Hippocampal formation (tissue), 2 donors: ENCODE data around the gene MRPS7.
A peak's percentile ranks its signal among the peaks of the same experiment; 100 is the strongest.
"Not testable (repeated sequence)": the region's sequence is repeated elsewhere in the genome, so short reads cannot be mapped to it uniquely, and the experiment has no call there.

Experiments used
- DNase-seq, 2 donors: peaks; one replicate each; lab custom pipeline; 2025; lab: John Stamatoyannopoulos, UW

The MRPS7 gene

DNA sequence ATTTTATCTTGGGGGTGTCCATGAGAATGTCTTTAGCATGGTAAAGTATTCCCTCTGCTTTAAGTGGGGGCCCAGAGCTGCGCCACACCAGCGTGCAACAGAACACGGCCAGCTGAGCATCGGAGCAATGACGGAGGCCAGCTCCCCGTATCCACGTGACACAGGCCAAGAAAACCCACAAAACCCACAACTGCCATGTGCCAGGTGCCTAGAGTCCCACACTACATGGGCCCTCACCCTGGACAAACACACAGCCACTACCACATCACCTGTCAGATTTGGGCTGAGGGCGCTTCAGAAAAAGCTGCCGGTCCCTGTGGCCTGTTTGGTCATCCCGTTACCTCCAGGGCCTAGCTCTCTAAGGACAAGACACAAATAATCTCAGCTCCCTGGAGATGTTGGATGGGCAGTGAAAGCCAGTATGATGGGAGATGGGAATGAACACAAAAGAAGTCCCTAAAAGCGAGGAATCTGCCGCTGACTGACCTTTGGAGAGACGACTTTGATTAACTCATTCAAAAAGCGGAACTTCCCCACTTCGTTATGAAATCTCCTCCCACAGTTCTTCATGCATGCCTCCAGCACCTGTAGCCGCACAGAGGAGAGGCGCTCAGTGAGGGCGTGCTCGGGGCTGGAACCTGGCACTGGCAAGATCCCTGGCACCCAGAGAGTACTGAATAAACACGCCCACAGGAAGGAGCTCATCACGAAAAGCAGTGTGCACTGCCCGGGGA, 17.4 kb upstream of the MRPS7 start:
- DNase-seq, result no peak

DNA sequence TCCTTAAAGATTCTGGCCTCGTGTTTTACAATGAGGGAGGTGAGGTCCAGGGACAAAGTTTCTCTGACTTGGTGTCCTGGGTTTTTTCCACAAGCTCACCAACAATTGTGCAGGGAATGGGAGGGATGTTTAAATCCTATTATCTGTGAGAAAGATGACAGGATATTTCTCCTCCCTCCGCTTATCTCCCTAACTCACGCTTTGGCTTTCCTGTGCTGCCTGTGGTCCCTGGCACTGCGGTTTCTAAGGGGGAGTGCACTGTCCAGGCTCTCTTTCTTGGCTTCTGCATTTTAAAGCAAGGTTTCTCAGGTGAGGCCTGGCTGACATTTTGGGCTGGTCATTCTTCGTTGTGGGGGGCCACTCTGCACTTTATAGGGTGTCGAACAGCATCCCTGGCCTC, 16.7 kb upstream of the MRPS7 start:
- no peak for DNase-seq

DNA sequence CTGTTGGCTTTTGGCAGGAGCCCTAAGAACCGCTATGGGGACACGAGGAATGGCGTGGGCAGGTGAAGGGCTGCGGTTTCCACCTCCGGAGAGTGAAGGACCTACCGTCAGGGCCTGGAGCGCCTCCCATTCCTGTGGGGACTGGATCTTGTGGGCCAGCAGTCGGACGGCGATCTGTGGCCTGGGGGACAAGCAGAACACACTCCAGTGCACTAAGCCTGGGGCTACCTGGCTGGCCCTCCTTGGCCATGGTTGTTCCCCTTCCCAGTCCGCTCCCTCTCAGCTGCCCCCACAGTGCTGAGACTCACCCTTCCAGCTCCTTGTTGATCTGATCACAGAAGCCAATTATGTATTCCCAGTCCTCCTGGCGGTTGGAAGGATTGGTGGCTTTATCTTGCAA, 15.3 kb upstream of the MRPS7 start:
- DNase-seq, result no peak

DNA sequence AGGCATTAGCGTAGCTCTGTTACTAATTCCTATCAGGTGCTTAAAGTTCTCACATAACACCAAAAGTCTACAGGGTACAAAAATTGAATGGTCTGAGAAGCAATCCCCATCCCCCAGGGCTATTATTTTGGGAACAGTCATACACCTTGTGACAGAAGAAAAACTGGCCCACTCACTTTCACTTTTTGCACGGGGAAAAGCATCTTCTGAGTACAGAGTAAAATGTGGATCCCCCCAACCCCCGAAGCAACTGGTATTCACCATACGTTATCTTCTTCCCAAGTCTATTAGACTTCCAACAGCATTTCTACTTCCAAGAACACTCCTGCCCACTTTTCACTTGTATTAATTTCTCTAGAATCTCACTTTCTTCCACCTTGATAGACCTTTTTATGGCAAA, 12.1 kb upstream of the MRPS7 start:
- DNase-seq, result no peak

DNA sequence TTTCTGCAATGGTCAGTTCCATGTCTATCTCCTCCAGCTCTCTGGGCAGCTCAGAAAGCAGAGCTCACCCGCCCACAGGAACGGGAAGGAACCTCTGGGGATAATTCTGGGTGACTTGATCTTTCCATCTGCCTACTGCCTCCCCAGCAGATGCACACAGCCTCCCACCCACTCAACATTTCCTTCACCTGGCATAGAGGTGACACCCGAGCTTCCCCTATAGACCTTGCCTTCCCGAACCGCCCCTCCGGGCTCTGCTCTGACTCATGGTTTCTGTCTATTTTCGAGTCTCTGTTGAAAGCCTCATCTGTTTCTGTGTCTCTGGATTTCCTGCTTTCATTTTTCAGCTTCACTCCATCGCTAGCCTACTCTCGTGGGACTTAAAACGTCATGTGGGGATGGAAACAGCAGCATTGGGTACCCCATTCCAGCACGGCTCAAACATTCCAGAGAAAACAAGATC, 11.6 kb upstream of the MRPS7 start:
- no peak for DNase-seq

DNA sequence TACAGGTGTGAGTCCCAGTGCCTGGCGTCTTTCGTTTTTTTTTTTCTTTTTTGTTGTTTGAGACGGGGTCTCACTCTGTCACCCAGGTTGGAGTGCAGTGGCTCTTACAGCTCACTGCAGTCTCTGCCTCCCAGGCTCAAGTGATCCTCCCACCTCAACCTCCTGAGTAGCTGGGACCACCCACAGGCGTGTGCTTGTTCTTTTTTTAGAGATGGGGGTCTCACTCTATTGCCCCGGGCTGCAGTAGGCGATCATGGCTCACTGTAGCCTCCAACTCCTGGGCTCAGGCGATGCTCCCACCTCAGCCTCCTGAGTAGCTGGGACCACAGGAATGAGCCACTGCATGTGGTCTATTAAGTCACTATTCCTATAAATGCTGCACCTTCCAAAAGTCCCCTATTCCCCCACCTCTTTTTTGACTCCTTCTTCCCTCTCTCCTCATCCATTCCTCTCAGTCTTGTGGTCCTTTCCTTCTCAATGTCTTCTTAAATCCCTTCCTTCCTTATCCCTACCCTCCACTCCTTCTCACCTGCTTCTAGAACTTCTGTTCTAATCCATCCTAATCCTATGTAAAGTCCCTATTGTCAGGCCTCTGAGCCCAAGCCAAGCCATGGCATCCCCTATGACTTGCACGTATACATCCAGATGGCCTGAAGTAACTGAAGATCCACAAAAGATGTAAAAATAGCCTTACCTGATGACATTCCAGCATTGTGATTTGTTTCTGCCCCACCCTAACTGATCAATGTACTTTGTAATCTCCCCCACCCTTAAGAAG, 9.5 kb upstream of the MRPS7 start:
- DNase-seq, result no peak

DNA sequence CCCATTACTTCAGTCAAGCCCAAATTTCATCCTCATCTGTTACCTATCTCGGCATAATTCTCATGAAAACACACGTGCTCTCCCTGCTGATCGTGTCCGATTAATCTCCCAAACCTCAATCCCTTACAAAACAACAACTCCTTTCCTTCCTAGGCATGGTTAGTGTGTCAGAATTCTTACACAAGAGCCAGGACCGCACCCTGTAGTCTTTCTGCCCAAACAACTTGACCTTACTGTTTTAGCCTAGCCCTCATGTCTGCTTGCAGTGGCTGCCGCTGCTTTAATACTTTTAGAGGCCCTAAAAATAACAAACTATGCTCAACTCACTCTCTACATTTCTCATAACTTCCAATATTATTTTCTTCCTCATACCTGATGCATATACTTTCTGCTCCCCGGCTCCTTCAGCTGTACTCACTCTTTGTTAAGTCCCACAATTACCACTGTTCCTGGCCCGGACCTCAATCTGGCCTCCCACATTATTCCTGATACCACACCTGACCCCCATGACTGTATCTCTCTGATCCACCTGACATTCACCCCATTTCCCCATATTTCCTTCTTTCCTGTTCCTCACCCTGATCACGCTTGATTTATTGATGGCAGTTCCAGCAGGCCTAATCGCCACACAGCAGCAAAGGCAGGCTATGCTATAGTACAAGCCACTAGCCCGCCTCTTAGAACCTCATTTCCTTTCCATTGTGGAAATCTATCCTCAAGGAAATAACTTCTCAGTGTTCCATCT, 5.6 kb upstream of the MRPS7 start:
- not testable (repeated sequence) for DNase-seq

DNA sequence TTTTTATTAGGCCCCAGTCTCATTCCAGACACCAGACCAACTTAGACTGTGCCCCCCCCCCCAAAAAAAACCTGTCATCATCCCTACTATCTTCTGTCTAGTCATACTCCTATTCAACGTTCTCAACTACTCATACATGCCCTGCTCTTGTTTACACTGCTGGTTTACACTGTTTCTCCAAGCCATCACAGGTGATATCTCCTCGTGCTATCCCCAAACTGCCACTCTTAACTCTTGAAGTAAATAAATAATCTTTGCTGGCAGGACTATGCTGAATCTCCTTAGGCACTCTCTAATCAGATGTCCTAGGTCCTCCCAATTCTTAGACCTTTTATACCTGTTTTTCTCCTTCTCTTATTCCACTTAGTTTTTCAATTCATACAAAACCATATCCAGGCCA, 4.5 kb upstream of the MRPS7 start:
- DNase-seq, result not testable (repeated sequence)

DNA sequence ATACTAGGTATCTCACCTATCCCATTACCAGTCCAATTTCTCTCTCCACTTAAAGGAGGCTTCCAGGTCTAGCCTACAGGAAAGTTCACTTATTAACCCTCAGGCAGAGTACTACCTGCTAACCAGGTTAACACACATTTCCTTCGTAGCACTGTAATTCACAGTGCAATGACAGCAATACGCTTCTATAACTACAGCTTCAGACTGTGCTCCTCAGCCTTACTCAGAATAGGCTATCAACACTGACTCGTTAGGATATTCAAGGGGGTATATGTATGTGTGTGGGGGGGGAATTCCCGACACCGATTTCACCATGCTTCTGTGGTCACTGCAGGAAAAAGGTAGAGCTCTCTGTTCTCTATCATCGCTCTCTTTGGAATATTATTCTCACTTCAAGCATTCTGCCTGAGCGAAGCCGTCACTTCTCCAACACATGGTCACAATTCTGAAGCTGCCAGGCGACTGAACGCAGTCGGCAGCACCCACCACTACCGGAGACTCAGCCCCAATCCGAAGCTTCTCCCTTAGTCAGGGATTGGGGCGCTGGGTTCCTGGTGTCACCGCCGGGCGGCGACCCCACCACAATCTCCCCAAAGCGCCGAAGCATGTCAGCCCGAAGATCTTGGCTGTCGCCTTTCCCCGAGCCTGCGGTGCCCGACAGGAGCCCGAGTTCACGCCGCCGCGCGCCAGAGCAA, 891 bp upstream of the MRPS7 start:
- DNase-seq, result no peak

DNA sequence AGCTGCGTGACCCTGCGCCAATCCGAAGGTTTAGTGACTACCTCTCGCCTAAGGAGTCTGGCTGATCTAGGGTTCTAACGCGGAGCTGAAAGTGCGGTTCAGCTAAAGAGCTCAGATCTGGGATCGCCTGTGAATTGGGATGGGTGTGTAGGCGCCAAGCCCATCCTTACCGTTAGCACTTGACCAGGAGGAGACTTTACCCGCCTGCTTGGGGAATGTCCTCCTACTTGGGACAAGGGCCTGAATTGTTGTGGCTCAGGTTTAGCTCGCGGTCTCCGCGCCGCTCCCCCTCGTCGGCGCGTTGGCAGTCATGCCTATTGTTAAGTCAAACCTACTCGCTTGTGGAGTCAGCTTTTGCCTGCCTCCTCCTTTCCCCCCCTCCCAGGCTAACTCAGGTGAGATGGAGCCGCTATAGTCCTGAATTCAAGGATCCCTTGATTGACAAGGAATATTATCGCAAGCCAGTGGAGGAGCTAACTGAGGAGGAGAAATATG, 480 bp downstream of the MRPS7 start:
- no peak for DNase-seq

DNA sequence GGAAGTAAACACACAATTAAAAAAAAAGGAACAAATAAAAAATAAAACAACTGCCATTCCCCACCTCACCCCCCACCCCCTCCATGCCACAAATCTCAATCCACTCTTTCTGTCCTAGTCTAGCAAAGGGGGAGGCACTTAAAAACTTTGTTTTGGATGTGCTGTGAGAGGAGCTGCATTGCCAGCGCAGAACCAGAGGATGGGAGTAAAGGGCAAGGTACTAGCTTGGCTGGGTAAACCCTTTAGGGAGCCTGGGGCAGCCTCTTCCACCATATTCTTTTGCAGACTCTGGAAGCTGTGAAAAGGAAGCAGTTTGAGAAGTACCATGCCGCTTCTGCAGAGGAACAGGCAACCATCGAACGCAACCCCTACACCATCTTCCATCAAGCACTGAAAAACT, 1.4 kb downstream of the MRPS7 start:
- DNase-seq, result no peak

DNA sequence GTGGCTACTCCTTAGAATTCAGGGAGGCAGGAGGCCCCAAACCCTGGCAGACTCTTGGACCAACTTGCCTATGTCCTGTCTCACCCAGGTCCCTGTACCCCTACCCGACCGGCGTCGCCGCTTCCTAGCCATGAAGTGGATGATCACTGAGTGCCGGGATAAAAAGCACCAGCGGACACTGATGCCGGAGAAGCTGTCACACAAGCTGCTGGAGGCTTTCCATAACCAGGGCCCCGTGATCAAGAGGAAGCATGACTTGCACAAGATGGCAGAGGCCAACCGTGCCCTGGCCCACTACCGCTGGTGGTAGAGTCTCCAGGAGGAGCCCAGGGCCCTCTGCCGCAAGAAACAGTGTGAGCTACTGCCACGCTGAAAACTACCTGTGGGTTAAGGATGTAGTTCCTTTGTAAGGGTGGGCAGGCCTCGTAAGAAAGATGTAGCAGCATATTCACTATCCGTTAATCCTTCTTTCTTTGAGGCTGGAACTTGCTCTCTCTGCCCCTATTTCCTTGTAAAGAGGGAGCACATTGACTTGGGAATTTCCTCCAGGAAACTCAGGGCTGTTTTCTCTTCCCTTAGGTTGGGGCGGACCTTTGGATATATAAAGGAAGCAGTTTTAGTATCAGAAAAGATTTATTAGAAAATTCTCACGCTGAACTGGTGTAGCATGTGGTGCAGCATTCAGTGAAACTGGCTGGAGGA, 4.1 kb downstream of the MRPS7 start:
- no peak for DNase-seq

DNA sequence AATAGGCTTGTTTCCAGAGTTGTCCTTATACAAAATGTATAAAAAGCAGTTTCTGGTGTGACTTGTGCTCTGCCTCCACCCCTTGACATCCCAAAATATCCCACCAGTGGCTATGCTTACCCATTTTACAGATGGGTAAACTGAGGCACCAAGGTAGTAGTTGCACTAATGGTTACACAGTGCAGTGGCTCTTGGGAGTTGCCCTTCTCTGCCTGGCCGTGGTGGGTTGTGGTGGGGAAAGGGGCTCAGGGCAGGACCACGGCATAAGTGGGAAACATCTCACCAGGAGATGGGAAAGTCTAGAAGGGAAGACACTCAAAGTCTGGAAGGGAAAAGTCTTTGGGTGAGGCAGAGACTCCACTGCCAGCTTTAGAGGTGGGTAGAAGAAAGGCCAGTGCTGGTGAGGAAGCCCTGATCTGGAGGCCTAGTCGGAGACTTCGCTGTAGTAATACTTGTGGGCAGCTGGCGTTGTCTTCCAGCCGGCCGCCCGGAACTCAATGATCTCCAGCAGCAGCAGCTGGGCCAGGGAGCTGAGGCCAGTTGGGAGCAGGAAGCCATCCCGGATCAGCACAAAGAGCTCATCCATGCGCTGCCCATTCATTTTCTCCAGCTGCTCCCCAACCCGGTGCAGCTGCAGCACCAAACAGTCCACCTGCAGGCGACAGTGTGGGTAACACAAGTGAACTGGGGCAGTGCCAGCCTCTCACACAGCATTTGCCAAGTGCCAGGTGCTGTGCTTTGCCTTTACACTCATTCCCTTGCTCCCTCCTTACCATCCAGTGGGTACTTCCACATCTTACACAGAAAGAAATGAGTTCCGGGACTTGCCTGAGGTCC, 4.9 kb downstream of the MRPS7 start:
- DNase-seq, result peak in 1 of 2 donors; percentile 32

DNA sequence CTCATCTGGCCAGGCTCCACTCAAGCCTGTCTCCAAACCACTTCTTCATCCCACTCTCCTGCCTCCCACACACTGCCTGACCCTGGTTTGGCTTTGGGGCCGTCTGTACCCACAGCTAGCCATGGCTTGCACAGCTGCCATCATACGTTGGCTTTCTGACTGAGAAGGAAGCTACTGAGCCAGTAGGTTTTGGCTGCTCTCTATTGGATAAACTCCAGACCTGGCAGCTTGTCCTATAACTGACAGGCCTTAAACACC, 5.4 kb downstream of the MRPS7 start:
- peak in 1 of 2 donors; percentile 34 for DNase-seq

DNA sequence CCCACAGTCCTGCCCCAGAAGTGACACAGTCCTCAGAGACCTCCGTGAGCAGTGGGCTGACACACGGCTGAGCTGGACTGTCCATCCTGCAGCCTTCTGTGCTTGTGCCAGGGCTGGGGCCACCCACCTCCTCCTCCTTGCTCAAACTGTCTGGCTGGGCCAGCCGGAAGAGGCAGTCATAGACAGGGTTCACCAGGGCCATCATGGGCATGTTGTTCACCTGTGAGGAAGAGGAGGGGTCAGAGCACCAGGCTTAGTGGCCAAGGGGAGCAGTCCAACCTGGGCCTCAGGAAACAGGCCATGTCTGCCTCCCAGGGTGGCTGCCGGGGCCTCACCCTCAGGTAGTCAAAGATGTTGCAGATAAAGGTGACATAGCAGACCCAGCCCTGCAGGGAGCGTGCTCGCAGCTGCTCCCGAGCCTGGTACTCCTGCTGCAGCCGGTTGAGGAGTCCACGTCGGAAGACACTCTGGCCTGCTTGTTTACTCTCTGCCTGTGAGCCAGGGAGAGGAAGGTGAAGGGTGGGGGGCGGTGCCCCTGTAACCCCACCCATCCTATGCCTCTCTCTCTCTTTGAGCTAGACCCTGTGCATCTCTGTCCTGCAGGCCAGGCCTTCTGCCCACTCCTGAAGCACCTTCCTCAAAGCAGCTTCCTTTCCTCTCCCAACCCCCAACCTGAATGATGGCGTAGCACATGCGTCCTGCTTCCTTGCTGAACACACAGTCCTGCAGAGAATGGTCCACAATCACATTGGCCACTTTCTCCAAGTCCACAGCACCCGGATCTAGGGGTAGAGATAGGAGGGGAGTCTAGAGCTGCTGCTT, 5.9 kb downstream of the MRPS7 start:
- no peak for DNase-seq

DNA sequence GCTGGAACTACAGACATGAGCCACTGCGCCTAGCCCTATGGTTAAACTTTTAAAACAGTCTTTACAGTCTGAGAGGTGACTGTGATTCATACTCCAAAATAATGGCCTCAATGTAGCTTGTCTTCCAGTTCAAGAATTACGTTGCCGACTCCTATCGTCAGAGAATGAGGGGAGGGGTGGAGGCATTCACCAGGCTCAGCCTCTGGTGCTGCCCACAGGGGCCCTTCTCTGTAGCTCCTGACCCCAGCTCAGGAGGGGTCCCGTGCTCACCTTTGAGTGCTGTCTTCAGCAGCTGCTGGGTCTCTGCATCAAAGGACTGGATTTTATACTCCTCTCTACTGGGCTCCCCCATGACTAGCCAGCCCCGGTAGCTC, 8.2 kb downstream of the MRPS7 start:
- DNase-seq, result no peak

DNA sequence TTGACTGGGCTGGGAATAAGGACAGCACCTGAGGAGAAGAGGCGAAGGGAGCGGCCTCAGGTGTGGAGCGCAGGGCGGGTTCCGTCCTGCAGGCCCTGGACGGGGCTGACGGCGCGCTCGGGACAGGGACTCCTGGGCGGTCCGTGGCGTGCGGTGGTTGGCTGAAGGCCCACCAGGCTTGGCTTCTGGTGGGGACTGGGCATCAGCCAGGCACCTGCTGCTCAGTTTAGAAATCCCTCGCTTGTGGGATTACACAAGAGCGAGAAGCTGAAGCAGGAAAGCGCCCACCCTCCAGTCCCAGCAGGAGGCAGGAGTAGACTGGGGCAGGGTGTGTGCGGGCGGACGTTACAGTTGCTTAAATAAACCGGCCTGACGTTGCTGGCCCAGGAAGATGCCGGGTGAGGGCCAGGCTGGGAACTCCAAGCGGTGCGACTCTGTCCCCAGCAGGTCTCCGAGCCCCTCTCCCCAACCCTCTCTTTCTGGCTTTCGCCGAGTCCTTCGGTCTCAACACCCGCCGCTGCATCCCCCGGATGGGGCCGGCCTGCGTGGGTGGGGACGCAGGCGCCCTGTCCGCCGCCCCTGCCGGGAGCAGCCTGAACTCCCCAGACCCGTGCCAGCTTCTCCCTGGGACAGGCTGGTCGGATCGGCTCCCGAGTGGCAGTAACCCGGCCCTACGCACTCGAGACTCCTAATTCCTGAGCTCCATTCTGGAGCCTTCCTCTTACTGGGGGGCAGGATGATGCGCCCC, 8.7 kb downstream of the MRPS7 start:
- peak in 1 of 2 donors; percentile 60 for DNase-seq

DNA sequence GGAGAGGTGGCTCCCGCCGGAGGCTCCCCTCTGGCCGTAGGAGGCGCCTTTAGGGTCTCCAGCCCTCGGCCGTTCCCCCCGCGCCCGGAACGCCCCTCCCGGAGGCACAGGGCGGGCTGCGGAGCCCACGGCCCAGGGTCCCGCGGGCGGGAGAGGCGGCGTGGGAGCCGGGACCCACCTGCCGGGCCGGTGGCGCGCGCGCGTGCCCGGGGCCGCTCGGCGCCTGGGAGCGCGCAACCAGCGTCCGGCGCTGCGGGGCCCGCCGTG, 9.2 kb downstream of the MRPS7 start, which contains the start of gene MIF4GD:
Gene MIF4GD (minus strand): TSS at position 266 of the 267 bp plus-strand sequence. CDS start 1,036 bp downstream, outside the sequence.
- peak in 1 of 2 donors; percentile 59 for DNase-seq
